Stimulated activated naive CD8-positive, alpha-beta T cell treated with anti-CD3 and anti-CD28 coated beads, Interleukin-15, Interleukin-2, amounts not matched to agents 100 ng/mL and 50 ng/mL, for 24 hours (primary cell): Measurements from ENCODE around the gene MED26.
"Not testable (repeated sequence)": the region's sequence is repeated elsewhere in the genome, so short reads cannot be mapped to it uniquely, and the experiment has no call there.

Experiments
- H3K27ac Mint-ChIP-seq: one replicate; pipeline ENCODE4 v1.8.0; 2021; ENCODE audit warnings: mild to moderate bottlenecking, mixed read lengths
- H3K27me3 Mint-ChIP-seq: one replicate; pipeline ENCODE4 v1.8.0; 2021; ENCODE audit warnings: mixed read lengths
- H3K36me3 Mint-ChIP-seq: one replicate; pipeline ENCODE4 v1.8.0; 2021; ENCODE audit warnings: low read depth, mixed read lengths
- H3K4me1 Mint-ChIP-seq: one replicate; pipeline ENCODE4 v1.8.0; 2021; ENCODE audit warnings: low read depth, mixed read lengths
- H3K4me3 Mint-ChIP-seq: one replicate; pipeline ENCODE4 v1.8.0; 2021; ENCODE audit warnings: mild to moderate bottlenecking, mixed read lengths
- H3K9me3 Mint-ChIP-seq: one replicate; pipeline ENCODE4 v1.8.0; 2021; ENCODE audit warnings: mixed read lengths

Gene MED26, protein sequence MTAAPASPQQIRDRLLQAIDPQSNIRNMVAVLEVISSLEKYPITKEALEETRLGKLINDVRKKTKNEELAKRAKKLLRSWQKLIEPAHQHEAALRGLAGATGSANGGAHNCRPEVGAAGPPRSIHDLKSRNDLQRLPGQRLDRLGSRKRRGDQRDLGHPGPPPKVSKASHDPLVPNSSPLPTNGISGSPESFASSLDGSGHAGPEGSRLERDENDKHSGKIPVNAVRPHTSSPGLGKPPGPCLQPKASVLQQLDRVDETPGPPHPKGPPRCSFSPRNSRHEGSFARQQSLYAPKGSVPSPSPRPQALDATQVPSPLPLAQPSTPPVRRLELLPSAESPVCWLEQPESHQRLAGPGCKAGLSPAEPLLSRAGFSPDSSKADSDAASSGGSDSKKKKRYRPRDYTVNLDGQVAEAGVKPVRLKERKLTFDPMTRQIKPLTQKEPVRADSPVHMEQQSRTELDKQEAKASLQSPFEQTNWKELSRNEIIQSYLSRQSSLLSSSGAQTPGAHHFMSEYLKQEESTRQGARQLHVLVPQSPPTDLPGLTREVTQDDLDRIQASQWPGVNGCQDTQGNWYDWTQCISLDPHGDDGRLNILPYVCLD

GRCh38 chr19:16628183-16628983 is at the start of gene MED26:
Gene MED26 (minus strand): TSS chr19:16628204. CDS start chr19:16627943, 261 bp downstream.
- Mint-ChIP-seq H3K27me3 (no peaks in the 10 kb centered on the region), H3K27ac (peak within 1 kb of the TSS; percentile 99), H3K4me3 (peak within 1 kb of the TSS; percentile 98), H3K4me1 (peaks cover 43% of the 10 kb centered on the region), H3K36me3 (peaks cover 31% of the 10 kb centered on the region), H3K9me3 (no peaks in the 10 kb centered on the region)

DNA sequence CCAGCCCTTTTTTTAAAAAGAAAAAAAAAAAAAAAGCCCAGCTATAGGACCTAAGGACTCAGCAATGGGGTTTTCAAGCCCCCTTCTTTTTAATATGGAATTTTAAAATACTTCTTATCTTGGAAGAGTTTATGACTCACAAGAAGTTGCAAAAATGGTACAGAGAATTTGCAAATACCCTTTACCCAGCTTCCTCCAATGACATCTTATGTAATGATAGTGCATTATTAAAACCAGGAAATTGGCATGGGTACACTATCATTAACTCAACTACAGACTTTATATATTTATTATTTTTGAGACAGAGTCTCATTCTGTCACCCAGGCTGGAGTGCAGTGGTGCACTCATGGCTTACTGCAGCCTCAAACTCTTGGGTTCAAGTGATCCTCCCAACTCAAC is 49.1 kb upstream of the MED26 start:
- no peaks in the 10 kb centered on the region for H3K4me1 Mint-ChIP-seq
- no peak overlapping the region for H3K4me3 Mint-ChIP-seq
- peaks cover 3% of the 10 kb centered on the region for H3K9me3 Mint-ChIP-seq
- H3K27ac Mint-ChIP-seq: no peak overlapping the region
- peaks cover 16% of the 10 kb centered on the region for H3K36me3 Mint-ChIP-seq
- no peaks in the 10 kb centered on the region for H3K27me3 Mint-ChIP-seq

GRCh38 chr19:16676101-16676798 is 48.2 kb upstream of the MED26 start:
- Mint-ChIP-seq H3K27ac (no peak overlapping the region), H3K27me3 (no peaks in the 10 kb centered on the region), H3K4me1 (no peaks in the 10 kb centered on the region), H3K9me3 (peaks cover 3% of the 10 kb centered on the region), H3K36me3 (peaks cover 11% of the 10 kb centered on the region), H3K4me3 (no peak overlapping the region)

DNA sequence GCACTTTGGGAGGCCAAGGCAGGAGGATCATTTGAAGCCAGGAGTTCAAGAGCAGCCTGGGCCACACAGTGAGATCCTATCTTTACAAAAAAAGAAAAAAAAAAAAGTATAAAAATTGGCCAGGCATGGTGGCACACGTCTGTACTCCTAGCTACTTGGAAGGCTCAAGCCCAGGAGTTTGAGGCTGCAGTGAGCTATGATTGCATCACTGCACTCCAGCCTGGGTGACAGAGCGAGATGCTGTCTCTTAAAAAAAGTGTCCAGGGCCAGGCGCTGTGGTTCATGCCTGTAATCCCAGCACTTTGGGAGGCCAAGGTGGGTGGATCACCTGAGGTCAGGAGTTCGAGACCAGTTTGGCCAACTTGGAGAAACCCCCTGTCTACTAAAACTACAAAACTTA is 45.8 kb upstream of the MED26 start:
- H3K27me3 Mint-ChIP-seq, H3K4me1 Mint-ChIP-seq: not testable (repeated sequence)

DNA sequence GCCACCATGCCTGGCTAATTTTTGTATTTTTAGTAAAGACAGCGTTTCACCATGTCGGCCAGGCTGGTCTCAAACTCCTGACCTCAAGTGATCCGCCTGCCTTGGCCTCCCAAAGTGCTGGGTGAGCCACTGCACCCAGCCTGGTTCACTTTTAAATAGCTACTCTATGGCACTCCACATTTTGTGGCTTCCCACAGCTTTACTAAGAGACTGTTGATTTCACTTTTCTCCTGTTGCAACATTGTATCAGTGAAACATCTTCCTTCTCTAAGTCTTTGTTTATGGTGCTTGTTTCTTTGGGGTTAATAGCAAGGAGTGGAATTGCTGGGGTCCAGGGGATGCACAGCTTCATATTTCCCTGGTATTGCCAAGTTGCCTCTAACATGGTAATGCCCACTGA is 45.2 kb upstream of the MED26 start:
- Mint-ChIP-seq H3K27ac (no peak overlapping the region), H3K27me3 (no peaks in the 10 kb centered on the region)

More for the DNA sequence above, 45.8 kb upstream of the MED26 start:
- not testable (repeated sequence) for H3K9me3 Mint-ChIP-seq, H3K36me3 Mint-ChIP-seq, H3K27ac Mint-ChIP-seq, H3K4me3 Mint-ChIP-seq

GRCh38 chr19:16671652-16672274 is 43.8 kb upstream of the MED26 start:
- no peaks in the 10 kb centered on the region for H3K27me3 Mint-ChIP-seq
- H3K4me3 Mint-ChIP-seq: no peak overlapping the region
- no peaks in the 10 kb centered on the region for H3K9me3 Mint-ChIP-seq
- H3K36me3 Mint-ChIP-seq: no peaks in the 10 kb centered on the region
- no peaks in the 10 kb centered on the region for H3K4me1 Mint-ChIP-seq
- no peak overlapping the region for H3K27ac Mint-ChIP-seq

More for the DNA sequence above, 45.2 kb upstream of the MED26 start:
- H3K9me3 Mint-ChIP-seq: no peaks in the 10 kb centered on the region
- H3K36me3 Mint-ChIP-seq: no peaks in the 10 kb centered on the region
- no peak overlapping the region for H3K4me3 Mint-ChIP-seq
- H3K4me1 Mint-ChIP-seq: no peaks in the 10 kb centered on the region

DNA sequence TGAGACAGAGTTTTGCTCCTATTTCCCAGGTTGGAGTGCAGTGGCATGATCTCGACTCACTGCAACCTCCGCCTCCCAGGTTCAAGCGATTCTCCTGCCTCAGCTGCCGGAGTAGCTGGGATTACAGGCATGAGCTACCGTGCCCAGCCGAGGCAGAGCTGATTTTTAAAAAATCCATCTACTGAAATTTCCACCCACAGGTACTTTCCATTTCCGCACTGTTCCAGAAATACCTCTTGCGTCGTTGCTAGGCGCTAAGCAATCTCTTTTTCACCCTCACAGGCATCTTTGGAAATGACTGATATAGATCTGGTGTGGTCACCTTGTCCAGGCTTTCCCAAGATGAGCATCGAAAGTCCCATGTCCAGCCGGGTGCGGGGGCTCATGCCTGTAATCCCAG is 42.3 kb upstream of the MED26 start:
- H3K9me3 Mint-ChIP-seq: no peaks in the 10 kb centered on the region
- no peak overlapping the region for H3K4me3 Mint-ChIP-seq
- no peaks in the 10 kb centered on the region for H3K36me3 Mint-ChIP-seq
- no peak overlapping the region for H3K27ac Mint-ChIP-seq
- H3K27me3 Mint-ChIP-seq: no peaks in the 10 kb centered on the region
- H3K4me1 Mint-ChIP-seq: no peaks in the 10 kb centered on the region

GRCh38 chr19:16668702-16669101 is 40.7 kb upstream of the MED26 start:
- H3K4me1 Mint-ChIP-seq: not testable (repeated sequence)

DNA sequence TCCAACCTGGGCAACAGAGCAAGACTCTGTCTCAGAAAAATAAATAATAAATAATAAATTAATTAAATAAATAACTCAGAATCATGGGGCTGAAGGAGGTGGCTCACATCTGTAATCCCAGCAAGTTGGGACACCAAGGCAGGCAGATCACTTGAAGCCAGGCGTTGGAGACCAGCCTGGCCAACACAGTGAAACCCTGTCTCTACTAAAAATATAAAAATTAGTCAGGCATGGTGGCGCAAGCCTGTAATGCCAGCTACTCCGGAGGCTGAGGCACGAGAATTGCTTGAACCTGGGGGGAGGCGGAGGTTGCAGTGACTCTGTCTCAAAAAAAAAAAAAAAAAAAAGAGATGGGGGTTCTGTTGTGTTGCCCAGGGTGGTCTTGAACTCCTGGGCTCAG is 40.2 kb upstream of the MED26 start:
- H3K27me3 Mint-ChIP-seq: no peaks in the 10 kb centered on the region
- H3K9me3 Mint-ChIP-seq: no peaks in the 10 kb centered on the region
- no peaks in the 10 kb centered on the region for H3K4me1 Mint-ChIP-seq
- no peak overlapping the region for H3K4me3 Mint-ChIP-seq
- H3K36me3 Mint-ChIP-seq: no peaks in the 10 kb centered on the region
- H3K27ac Mint-ChIP-seq: no peak overlapping the region

More at GRCh38 chr19:16668702-16669101, 40.7 kb upstream of the MED26 start:
- not testable (repeated sequence) for H3K27me3 Mint-ChIP-seq, H3K27ac Mint-ChIP-seq, H3K4me3 Mint-ChIP-seq, H3K9me3 Mint-ChIP-seq, H3K36me3 Mint-ChIP-seq

DNA sequence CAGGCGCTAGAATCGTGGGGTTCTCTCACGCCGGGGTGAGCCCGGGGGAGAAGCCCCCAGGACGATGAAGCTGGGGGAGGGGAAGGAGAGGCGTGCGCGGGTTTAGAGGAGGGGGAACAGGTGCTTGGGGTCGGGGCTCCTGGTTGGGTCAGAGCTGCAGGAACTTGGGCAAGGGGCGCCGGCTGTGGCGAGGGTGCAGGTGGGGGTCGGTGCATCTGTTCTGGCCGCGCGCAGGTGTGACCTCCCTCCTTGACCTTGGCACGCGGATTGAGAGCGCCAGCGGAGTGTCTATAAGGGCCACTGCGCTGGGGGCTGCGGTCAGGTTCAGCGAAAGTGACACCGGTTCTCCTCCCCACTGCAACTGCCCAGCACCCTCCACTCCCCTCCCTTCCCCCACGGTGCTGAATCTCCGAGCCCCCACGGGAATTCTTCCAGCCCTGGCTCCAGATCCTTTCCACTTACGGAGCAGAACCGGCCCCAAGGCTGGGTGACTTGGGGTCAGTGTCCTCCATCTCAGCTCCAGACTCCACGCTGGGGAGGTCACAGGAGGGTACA is 33.6 kb upstream of the MED26 start:
- Mint-ChIP-seq H3K9me3 (no peaks in the 10 kb centered on the region), H3K36me3 (peaks cover 20% of the 10 kb centered on the region), H3K4me3 (peak overlapping the region; percentile 73), H3K4me1 (peaks cover 36% of the 10 kb centered on the region), H3K27ac (peak overlapping the region; percentile 36), H3K27me3 (peaks cover 7% of the 10 kb centered on the region)

DNA sequence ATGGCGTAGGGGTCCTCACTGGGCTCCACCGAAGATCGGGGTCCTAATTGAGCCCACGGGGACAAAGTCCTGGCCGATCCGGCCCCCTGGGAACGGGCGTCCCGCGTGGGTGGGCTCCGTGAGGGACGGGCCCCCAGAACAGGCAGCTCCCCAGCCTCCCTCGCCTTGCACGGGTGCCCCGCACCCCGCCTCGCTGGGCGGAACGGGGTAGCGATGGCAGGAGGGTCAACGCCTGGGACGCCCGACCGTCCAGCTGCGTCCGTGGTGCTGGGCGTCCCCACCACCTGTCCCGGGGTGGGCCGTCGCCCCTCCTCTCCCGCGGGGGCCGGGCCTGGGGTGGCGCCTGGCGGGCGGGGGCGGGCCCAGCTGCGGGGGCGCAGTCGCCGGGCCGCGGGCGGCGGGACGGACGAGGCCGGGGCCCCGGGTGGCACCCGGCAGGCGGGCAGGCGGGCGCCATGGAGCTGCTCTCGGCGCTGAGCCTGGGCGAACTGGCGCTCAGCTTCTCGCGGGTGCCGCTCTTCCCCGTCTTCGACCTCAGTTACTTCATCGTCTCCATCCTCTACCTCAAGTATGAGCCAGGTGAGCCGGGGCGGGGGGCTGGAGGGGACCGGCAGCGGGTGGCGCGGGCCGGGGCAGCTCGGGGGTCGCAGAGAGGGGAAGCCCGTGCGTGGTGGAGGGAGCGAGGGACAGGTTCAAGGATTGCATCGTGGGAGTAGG is 32.9 kb upstream of the MED26 start, which contains the start of gene TMEM38A:
TMEM38A (plus strand) TSS at position 377 of the 717 bp plus-strand sequence; CDS start at position 456, 79 bp downstream.
- Mint-ChIP-seq H3K27me3 (peaks cover 7% of the 10 kb centered on the region), H3K36me3 (peaks cover 25% of the 10 kb centered on the region), H3K9me3 (no peaks in the 10 kb centered on the region), H3K4me1 (peaks cover 36% of the 10 kb centered on the region), H3K4me3 (peak within 1 kb of the TSS; percentile 96), H3K27ac (peak within 1 kb of the TSS; percentile 96)

DNA sequence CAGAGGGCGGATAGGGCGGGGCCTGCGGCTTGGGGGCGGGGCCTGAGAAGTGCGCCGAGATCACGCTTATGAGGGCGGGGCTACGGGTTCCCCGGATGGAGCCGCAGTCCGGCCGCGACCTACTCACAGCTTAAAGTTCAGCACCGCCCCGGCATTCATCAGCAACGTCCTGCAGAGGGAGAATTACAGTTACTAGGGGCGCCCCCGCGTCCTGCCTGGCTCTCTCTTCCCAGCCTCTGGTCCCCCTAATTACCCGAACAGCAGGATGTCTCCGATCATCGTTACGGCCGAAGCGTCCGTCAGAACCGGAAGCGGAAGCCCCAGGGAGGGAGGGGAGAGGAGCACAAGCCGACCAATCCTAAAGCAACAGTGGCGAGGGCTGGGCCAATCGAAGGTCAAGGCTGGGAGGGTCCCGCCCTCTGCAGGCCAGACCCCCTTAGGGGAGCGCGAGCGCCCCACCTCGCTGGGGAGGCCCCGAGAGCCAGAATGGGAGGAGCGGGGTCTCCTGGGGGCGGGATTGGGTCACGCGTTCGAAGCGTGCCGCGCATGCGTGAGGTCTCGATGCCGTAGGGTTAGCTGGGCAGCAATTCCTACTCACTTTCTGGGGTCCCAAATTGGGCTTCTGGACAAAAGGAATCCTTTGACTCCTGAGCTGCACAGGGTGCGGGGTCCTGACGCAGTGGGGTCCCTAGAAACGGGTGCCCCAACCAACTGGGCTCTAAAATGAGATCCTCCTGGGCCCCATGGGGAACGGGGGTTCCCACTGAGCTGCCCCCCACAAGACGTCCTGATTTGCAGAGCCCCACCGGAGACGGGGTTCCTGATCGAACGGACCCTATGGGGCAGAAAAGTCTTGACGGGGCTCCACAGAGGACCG is 32.1 kb upstream of the MED26 start, which contains the start of gene SMIM7:
SMIM7 (minus strand) TSS at position 313 of the 877 bp plus-strand sequence; CDS start at position 279, 34 bp downstream.
- Mint-ChIP-seq H3K4me1 (peaks cover 36% of the 10 kb centered on the region), H3K4me3 (peak within 1 kb of the TSS; percentile 96), H3K27me3 (peaks cover 7% of the 10 kb centered on the region), H3K9me3 (no peaks in the 10 kb centered on the region), H3K27ac (peak within 1 kb of the TSS; percentile 96), H3K36me3 (peaks cover 29% of the 10 kb centered on the region)

- H3K9me3 Mint-ChIP-seq: no peaks in the 10 kb centered on the region
- peaks cover 7% of the 10 kb centered on the region for H3K27me3 Mint-ChIP-seq
- peaks cover 35% of the 10 kb centered on the region for H3K36me3 Mint-ChIP-seq
- peaks cover 42% of the 10 kb centered on the region for H3K4me1 Mint-ChIP-seq
- peak overlapping the region; percentile 96 for H3K4me3 Mint-ChIP-seq
- peak overlapping the region; percentile 96 for H3K27ac Mint-ChIP-seq
Observed at GRCh38 chr19:16659464-16659831, 31.4 kb upstream of the MED26 start.
